ENCODE data around the gene RASAL2. TPM values are rescaled to one million over a fixed set of nuclear protein-coding genes. Genes with fewer than 3 reads are reported as not detected.
"Not testable (repeated sequence)": the region's sequence is repeated elsewhere in the genome, so short reads cannot be mapped to it uniquely, and the experiment has no call there.

RASAL2 gene
- total and polyA plus RNA-seq, 2 of the 4 experiments (the other 2 are of a cell fraction), result 13.1 to 20.6 TPM

DNA sequence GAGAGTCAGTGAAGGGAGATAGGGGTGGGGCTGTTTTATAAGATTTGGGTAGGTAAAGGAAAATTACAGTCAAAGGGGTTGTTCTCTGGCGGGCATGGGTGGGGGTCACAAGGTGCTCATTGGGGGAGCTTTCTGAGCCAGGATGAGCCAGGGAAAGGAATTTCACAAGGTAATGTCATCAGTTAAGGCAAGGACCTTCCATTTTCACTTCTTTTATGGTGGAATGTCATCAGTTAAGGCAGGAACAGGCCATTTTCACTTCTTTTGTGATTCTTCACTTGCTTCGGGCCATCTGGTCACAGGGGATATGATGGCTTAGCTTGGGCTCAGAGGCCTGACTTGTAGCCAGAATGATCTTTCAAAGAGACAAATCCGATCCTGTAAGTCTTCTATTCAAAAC is 159.7 kb downstream of the RASAL2 start:
- H3K18ac ChIP-seq (ENCODE audit: low read depth, low read length); H4K5ac ChIP-seq (ENCODE audit: low read depth, low read length); H3K56ac ChIP-seq (ENCODE audit: extremely low read depth, insufficient read depth, low read length); H3K27me3 ChIP-seq (ENCODE audit: control insufficient read depth, insufficient read depth, low read length); CTCF ChIA-PET; H3K36me3 ChIP-seq (ENCODE audit: control insufficient read depth, insufficient read depth, low read length); H3K9ac ChIP-seq (ENCODE audit: low read depth, low read length); H3K27ac ChIP-seq (ENCODE audit: insufficient read depth, low read length); H2BK5ac ChIP-seq (ENCODE audit: low read depth, low read length, poor library complexity, severe bottlenecking); in situ Hi-C loops (cut with MboI; ENCODE audit: low sequenced_read_pairs); H3K4ac ChIP-seq (ENCODE audit: low read depth, low read length); intact Hi-C loops (cut with micrococcal nuclease); H3K9me3 ChIP-seq (ENCODE audit: control insufficient read depth, insufficient read depth, low read length); H2AK9ac ChIP-seq (replicated peaks; ENCODE audit: low read depth, low read length, poor library complexity); POLR2A ChIA-PET (ENCODE audit: unreplicated experiment); H2BK15ac ChIP-seq (ENCODE audit: low read depth, low read length); H4K20me1 ChIP-seq (ENCODE audit: insufficient read depth, low read length); H4K91ac ChIP-seq (ENCODE audit: insufficient read depth, low read depth, low read length); H2AFZ ChIP-seq (replicated peaks; ENCODE audit: low read length, poor library complexity); H3K23ac ChIP-seq (ENCODE audit: low read depth, low read length); BruUV-seq (replicated peaks); H3K9me1 ChIP-seq (ENCODE audit: insufficient read depth, low read length); H3K4me3 ChIP-seq (ENCODE audit: insufficient read depth, low read depth, low read length); H4K8ac ChIP-seq (ENCODE audit: low read depth in 2 of 2, low read length in 2 of 2); DNase-seq; H3K4me1 ChIP-seq (ENCODE audit: control insufficient read depth, insufficient read depth, low read length); dilution Hi-C loops (cut with HindIII; ENCODE audit: low sequenced_read_pairs, unreplicated experiment); H2BK120ac ChIP-seq (ENCODE audit: low read depth, low read length); H2BK20ac ChIP-seq (ENCODE audit: low read depth, low read length); ATAC-seq (ENCODE audit: low read depth); H3K4me2 ChIP-seq (ENCODE audit: low read depth, low read length); H2AK5ac ChIP-seq (ENCODE audit: low read depth, low read length); H3K14ac ChIP-seq (replicated peaks; ENCODE audit: low read depth, low read length): not testable (repeated sequence)
- WGBS, 2 experiments (ENCODE audit: extremely low coverage in 2 of 2, insufficient read length in 1 of 2), result 93% methylated on average over 2 of the region's 3 CpGs; no CpG with 5 or more reads in 1 of the 2 experiments
- peaks cover 0 to 18% of the 10 kb centered on the region in 2 experiments for H3K79me1 ChIP-seq (ENCODE audit: low read depth in 1 of 2, low read length in 2 of 2)
